Body of pancreas (tissue), 4 donors: Measurements from ENCODE around the gene CDK5RAP2.

Experiments
- CTCF ChIP-seq, 7 experiments: fragments of 450-650 bp in 4 of 7; fragments of 200-600 bp in 3 of 7; sonication (generic) in 3 of 7; IDR thresholded peaks; one replicate each; pipeline ENCODE4 v1.5.1; 2016 to 2019; ENCODE audit warnings: antibody characterized with exemption in 7 of 7
- POLR2A ChIP-seq, 3 donors: fragments of 450-650 bp; IDR thresholded peaks; one replicate each; pipeline ENCODE4 v1.6.1; 2016; ENCODE audit warnings: antibody characterized with exemption in 3 of 3, mild to moderate bottlenecking in 2 of 3

- no peak for TF ChIP-seq POLR2A (IDR thresholded peaks at IDR 0.05)
- no peak for TF ChIP-seq CTCF (IDR thresholded peaks at IDR 0.05)
Observed at GRCh38 chr9:120528327-120528726, 51.6 kb downstream of the CDK5RAP2 start.
